Endothelial cell of umbilical vein (primary cell): Measurements from ENCODE around the gene OSBPL6.

Experiments used
- CTCF ChIP-seq, 2 donors: IDR thresholded peaks; 1 replicate in 1 of 2; 2 replicates in 1 of 2; pipeline ENCODE4 v1.5.1; 2011; ENCODE audit warnings: low read length in 2 of 2, mild to moderate bottlenecking in 2 of 2, moderate library complexity in 2 of 2, control low read depth in 1 of 2, inconsistent platforms in 1 of 2, low read depth in 1 of 2; ENCODE audit not compliant: insufficient read depth in 1 of 2; ENCODE audit errors: extremely low read depth in 1 of 2
- MAX ChIP-seq: IDR thresholded peaks from 2 replicates; pipeline ENCODE4 v1.6.1; 2011; ENCODE audit not compliant: insufficient read depth, insufficient read length

GRCh38 chr2:178297091-178297411, 102.7 kb downstream of the OSBPL6 start:
- TF ChIP-seq CTCF (IDR thresholded peaks at IDR 0.05; ENCODE audit: extremely low read depth in 1 of 2, insufficient read depth in 1 of 2, low read depth in 1 of 2, low read length in 2 of 2), result no peak
- no peak for TF ChIP-seq MAX
